ENCODE measurements around the gene GAL3ST2. TPM values are rescaled to one million over a fixed set of nuclear protein-coding genes. Genes with fewer than 3 reads are reported as not detected.
"Not testable (repeated sequence)": the region's sequence is repeated elsewhere in the genome, so short reads cannot be mapped to it uniquely, and the experiment has no call there.

GAL3ST2 gene
- total RNA-seq, 1 donor from 2014 or later = not detected

DNA sequence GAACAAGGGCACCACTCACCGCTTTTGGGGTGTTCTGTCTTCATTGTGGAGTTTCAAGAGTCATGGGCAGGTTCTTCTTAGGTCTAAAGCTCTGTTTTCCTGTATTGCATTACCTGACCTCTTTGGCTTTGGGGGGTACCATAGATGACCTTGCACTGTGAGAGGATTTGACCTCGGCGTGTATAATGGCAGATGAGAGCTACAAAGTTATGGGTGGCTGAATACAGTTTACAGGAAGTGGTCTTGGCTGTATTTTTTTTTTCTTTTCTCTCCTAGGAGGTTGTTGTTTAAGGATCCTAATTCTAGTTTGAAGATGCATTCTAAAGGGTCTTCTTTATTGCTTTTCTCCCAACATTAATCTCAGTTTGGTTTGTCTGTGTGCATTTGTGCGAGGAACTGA, 11.5 kb downstream of the GAL3ST2 start:
- TF ChIP-seq CTCF (IDR thresholded peaks at IDR 0.05) = no peak

DNA sequence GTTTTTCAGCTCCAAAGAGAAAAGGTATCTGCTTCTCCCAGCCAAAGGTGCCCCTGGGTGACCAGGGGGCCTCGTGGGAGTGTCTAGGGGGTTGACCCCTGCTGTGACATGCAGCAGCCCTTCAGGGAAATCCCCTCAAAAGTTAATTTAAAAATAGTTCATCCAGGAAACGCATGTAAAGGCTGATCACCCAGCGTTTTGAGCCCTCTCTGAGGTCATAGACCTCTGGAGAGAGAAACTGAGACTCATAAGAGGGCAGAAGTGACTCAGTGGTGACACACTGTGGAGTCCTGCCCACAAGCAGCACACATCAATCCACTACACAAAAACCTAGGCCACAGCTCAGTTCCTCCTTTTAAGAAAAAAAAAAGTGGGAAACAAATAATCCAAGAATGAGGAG, 11.9 kb downstream of the GAL3ST2 start:
- H3K9me3 ChIP-seq = no peaks in the 10 kb centered on the region
- no peaks in the 10 kb centered on the region for H3K27me3 ChIP-seq
- intact Hi-C loops (cut with DNase I) = no loop called here
- peaks cover 0 to 3% of the 10 kb centered on the region in 2 donors for H3K4me1 ChIP-seq
- TF ChIP-seq CTCF (IDR thresholded peaks at IDR 0.05) = no peak
- H3K4me3 ChIP-seq = no peak overlapping the region
- H3K27ac ChIP-seq = no peak overlapping the region
- no peaks in the 10 kb centered on the region for H3K36me3 ChIP-seq
- no peak for DNase-seq (ENCODE audit: low spot score in 2 of 2)

More for the DNA sequence above, 11.5 kb downstream of the GAL3ST2 start:
- no peak overlapping the region for H3K4me3 ChIP-seq
- H3K4me1 ChIP-seq = peaks cover 0 to 3% of the 10 kb centered on the region in 2 donors
- no peaks in the 10 kb centered on the region for H3K27me3 ChIP-seq
- DNase-seq (ENCODE audit: low spot score in 2 of 2) = no peak
- H3K9me3 ChIP-seq = no peaks in the 10 kb centered on the region
- no peak overlapping the region for H3K27ac ChIP-seq
- intact Hi-C loops (cut with DNase I) = no loop called here
- H3K36me3 ChIP-seq = no peaks in the 10 kb centered on the region

- H3K9me3 ChIP-seq; H3K27me3 ChIP-seq; H3K27ac ChIP-seq; H3K4me3 ChIP-seq; H3K36me3 ChIP-seq; intact Hi-C loops (cut with DNase I); H3K4me1 ChIP-seq; DNase-seq (ENCODE audit: low spot score in 2 of 2): not testable (repeated sequence)
Measured at GRCh38 chr2:241791385-241791784, 14.8 kb downstream of the GAL3ST2 start.

DNA sequence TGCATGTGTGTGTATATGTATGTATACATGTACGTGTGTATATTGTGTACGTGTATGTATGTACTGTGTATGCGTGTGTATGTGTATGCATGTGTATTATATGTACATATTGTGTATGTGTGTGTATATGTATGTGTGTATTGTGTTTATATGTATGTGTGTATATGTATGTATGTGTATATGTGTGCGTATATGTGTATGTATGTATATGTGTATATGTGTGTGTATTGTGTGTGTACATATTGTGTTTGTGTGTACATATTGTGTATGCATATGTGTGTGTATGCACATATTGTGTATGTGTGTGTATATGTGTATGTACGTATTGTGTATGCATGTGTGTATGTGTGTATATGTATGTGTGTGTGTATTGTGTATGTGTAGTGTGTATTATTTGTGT, 16.8 kb downstream of the GAL3ST2 start:
- intact Hi-C loops (cut with DNase I) = no loop called here
- TF ChIP-seq CTCF (IDR thresholded peaks at IDR 0.05) = no peak

GRCh38 chr2:241794250-241794823, 17.7 kb downstream of the GAL3ST2 start:
- DNase-seq (ENCODE audit: low spot score in 2 of 2) = no peak

More for the DNA sequence above, 16.8 kb downstream of the GAL3ST2 start:
- Histone ChIP-seq H3K27me3 (no peaks in the 10 kb centered on the region), H3K4me1 (peaks cover 0 to 3% of the 10 kb centered on the region in 2 donors), H3K27ac (no peak overlapping the region), H3K9me3 (no peaks in the 10 kb centered on the region), H3K36me3 (no peaks in the 10 kb centered on the region), H3K4me3 (no peak overlapping the region)
- no peak for DNase-seq (ENCODE audit: low spot score in 2 of 2)

More at GRCh38 chr2:241794250-241794823, 17.7 kb downstream of the GAL3ST2 start:
- TF ChIP-seq CTCF (IDR thresholded peaks at IDR 0.05) = no peak
- H3K27me3 ChIP-seq = no peaks in the 10 kb centered on the region
- intact Hi-C loops (cut with DNase I) = no loop called here
- no peak overlapping the region for H3K4me3 ChIP-seq
- no peaks in the 10 kb centered on the region for H3K36me3 ChIP-seq
- peaks cover 0 to 3% of the 10 kb centered on the region in 2 donors for H3K4me1 ChIP-seq
- no peaks in the 10 kb centered on the region for H3K9me3 ChIP-seq
- H3K27ac ChIP-seq = no peak overlapping the region
